ENCODE data around the gene TET3. TPM values are rescaled to one million over a fixed set of nuclear protein-coding genes. Genes with fewer than 3 reads are reported as not detected.

Gene TET3
- polyA plus RNA-seq, 1 experiment, result 3.1 TPM

- H3K4me3 ChIP-seq (ENCODE audit: low read depth, low read length), result peak overlapping the region; percentile 78
- POLR2A ChIA-PET, result interaction anchor here (1.6 kb wide), 1 partner anchor 29 kb away, joined by 9 read pairs; no protein-coding TSS in a partner anchor
- H3K27ac ChIP-seq (ENCODE audit: low read depth, low read length), result peak overlapping the region; percentile 73
- no peaks in the 10 kb centered on the region for H3K27me3 ChIP-seq (ENCODE audit: control insufficient read depth, insufficient read depth, low read length)
- peak; percentile 26 for DNase-seq (ENCODE audit: low read depth, low spot score)
- no peaks in the 10 kb centered on the region for H3K9me3 ChIP-seq (ENCODE audit: control insufficient read depth, insufficient read depth, low read length)
- CTCF ChIA-PET, result interaction anchor here (0.9 kb wide), 1 partner anchor 117 kb away, joined by 3 read pairs; no protein-coding TSS in a partner anchor
- TF ChIP-seq CTCF (IDR thresholded peaks at IDR 0.05; ENCODE audit: low read depth, low read length), result 0 out of 2 replicates have a peak, but pooled peaks have one; percentile 3
Measured at GRCh38 chr2:74003494-74004211, 18.9 kb downstream of the TET3 start.

GRCh38 chr2:74004212-74005182 is 19.8 kb downstream of the TET3 start:
- ChIA-PET CTCF (interaction anchor here (0.9 kb wide), 1 partner anchor 116 kb away, joined by 3 read pairs; no protein-coding TSS in a partner anchor), POLR2A (interaction anchor here (1.6 kb wide), 1 partner anchor 28 kb away, joined by 9 read pairs; no protein-coding TSS in a partner anchor)
- DNase-seq (ENCODE audit: low read depth, low spot score), result no peak

GRCh38 chr2:74005786-74006185 is 21.1 kb downstream of the TET3 start:
- Histone ChIP-seq H3K9me3 (ENCODE audit: control insufficient read depth, insufficient read depth, low read length) (no peaks in the 10 kb centered on the region), H3K27me3 (ENCODE audit: control insufficient read depth, insufficient read depth, low read length) (no peaks in the 10 kb centered on the region), H3K27ac (ENCODE audit: low read depth, low read length) (no peak overlapping the region), H3K4me3 (ENCODE audit: low read depth, low read length) (no peak overlapping the region)
- no peak for TF ChIP-seq CTCF (IDR thresholded peaks at IDR 0.05; ENCODE audit: low read depth, low read length)
- CTCF ChIA-PET, result no interaction called here
- DNase-seq (ENCODE audit: low read depth, low spot score), result no peak
- POLR2A ChIA-PET, result no interaction called here

More at GRCh38 chr2:74004212-74005182, 19.8 kb downstream of the TET3 start:
- Histone ChIP-seq H3K9me3 (ENCODE audit: control insufficient read depth, insufficient read depth, low read length) (no peaks in the 10 kb centered on the region), H3K4me3 (ENCODE audit: low read depth, low read length) (peak overlapping the region; percentile 78), H3K27ac (ENCODE audit: low read depth, low read length) (peak overlapping the region; percentile 73), H3K27me3 (ENCODE audit: control insufficient read depth, insufficient read depth, low read length) (no peaks in the 10 kb centered on the region)
- no peak for TF ChIP-seq CTCF (IDR thresholded peaks at IDR 0.05; ENCODE audit: low read depth, low read length)

GRCh38 chr2:74006459-74006858 is 21.7 kb downstream of the TET3 start:
- Histone ChIP-seq H3K4me3 (ENCODE audit: low read depth, low read length) (no peak overlapping the region), H3K27me3 (ENCODE audit: control insufficient read depth, insufficient read depth, low read length) (no peaks in the 10 kb centered on the region), H3K9me3 (ENCODE audit: control insufficient read depth, insufficient read depth, low read length) (no peaks in the 10 kb centered on the region), H3K27ac (ENCODE audit: low read depth, low read length) (no peak overlapping the region)
- ChIA-PET POLR2A (no interaction called here), CTCF (interaction anchor here (0.9 kb wide), 1 partner anchor 182 kb away, joined by 3 read pairs; no protein-coding TSS in a partner anchor)
- no peak for DNase-seq (ENCODE audit: low read depth, low spot score)
- TF ChIP-seq CTCF (IDR thresholded peaks at IDR 0.05; ENCODE audit: low read depth, low read length), result no peak
